Cortex of kidney (tissue), 1 donor: Measurements from ENCODE around the gene CHST9.

ENCODE experiments used
- DNase-seq: peaks from one replicate; lab custom pipeline; 2025; lab: John Stamatoyannopoulos, UW

CHST9 gene

DNA sequence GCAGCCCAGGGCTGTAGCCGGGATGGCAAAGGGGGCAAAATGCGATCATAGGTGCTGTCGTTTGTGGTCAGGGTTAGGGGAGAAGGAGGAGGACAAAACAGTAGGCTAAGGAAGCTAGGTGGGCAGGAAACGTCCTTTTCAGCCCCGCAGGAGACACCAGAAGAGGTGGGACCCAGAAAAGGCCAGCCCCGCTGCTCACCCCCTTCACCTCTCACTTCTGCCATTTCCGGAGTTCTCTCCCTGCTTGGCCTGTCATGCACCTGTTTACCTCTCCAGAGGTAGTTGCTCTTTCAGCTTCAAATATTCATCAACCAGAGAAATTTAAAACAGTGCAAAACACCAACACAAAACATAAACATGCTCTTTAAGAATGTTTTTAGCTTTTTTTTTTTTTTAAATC is 320.4 kb downstream of the CHST9 start:
- no peak for DNase-seq

DNA sequence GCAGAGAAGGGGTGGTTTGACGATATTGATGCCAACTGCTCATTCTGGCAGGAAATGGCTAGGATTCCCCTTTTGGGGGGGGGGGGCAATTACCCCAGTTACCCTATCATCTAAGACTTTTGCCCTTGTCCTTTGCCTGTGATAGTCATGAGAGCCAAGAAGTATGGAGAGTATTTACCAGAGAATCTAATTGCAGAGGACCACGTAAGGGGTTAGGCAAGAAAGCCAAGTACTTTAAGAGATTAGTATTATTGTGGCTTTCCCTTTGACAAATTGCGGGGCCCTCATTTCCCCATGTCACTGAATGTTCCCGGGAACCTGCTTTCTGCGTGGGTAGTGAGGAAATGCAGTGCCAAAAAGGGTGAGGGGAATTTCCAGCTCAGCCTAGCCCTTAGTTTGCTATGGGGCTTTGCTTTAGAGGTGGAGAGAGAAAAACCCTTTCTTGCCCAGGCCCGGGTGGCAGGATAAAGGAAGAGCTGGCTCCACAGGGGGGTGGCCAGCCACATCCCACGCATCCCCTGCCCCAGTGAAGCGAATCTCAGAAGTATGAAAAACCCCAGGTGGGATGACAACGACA is 321.1 kb downstream of the CHST9 start:
- no peak for DNase-seq

DNA sequence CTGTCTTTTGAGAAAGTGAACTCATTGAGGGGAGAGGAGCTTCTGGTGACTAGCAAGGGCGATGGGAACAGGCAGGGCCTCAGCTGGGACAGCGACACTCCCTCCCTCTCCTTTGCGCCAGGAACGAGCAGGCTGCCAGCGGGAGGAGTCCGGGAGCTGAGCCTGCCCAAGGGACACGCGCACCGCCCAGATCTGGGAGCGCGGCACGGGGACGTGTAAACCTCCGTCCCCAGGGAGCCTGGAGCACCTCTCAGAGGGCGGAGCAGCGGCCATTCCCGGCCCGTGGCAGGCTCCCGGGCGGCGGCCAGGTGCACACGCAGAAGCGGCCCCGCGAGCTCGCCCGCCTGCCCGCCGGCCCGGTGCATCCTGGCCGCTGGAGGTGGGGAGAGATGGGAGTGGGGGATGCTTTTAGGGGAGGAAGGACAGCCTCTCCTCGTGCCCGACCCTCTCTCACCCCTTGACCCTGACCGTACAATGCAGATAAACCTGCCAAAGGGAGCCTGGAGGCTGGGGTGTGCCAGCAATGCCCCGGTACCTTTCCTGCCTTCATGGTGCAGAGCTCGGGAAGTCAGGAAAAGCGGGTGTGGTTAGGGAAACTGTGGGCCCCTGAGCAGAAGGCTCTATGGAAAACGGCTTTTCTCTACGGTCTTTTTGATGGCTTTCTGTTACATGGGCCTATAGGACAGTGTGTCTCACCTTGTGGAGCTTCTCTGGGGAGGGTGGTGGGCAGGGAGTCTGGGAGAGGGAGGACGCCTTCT is 321.8 kb downstream of the CHST9 start:
- no peak for DNase-seq

DNA sequence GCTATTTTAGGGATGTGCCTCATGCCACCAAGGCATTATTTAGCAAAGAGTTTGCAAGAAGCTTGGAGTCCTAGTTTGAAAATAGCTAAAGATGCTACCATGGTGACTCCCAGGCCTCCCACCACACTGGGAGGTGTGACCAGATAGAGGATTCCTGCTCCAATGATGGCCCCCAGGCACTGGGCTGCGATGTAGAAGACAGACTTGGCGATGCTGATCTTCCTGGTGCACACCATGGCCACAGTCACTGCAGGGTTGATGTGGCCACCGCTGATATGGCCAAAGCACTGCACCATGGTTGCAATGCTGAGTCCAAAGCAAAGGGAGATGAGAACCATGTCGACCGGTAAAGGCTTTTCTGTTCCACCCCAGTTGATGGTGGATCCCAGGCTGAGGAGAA is 323.0 kb downstream of the CHST9 start:
- DNase-seq: no peak
